Endometrial microvascular endothelial cells (primary cell): ENCODE results near the gene MAP4. TPM values are rescaled to one million over a fixed set of nuclear protein-coding genes. Genes with fewer than 3 reads are reported as not detected.

ENCODE experiments used
- in situ Hi-C: cut with HindIII; loops from 2 replicates; pipeline ENCODE4 v1.10.0; 2017; ENCODE audit warnings: low sequenced_read_pairs, low pct_unique_long_range_greater_than_20kb; ENCODE audit errors: inconsistent ontology term
- total RNA-seq: library from RNA; depleted of rRNA; stranded (reverse); fragments of >200 nt; gene quantifications from one replicate; pipeline ENCODE4 v1.2.3, GENCODE V29; 2015; ENCODE audit errors: inconsistent ontology term

The MAP4 gene
- total RNA-seq, 1 donor from 2014 or later: 156 TPM

DNA sequence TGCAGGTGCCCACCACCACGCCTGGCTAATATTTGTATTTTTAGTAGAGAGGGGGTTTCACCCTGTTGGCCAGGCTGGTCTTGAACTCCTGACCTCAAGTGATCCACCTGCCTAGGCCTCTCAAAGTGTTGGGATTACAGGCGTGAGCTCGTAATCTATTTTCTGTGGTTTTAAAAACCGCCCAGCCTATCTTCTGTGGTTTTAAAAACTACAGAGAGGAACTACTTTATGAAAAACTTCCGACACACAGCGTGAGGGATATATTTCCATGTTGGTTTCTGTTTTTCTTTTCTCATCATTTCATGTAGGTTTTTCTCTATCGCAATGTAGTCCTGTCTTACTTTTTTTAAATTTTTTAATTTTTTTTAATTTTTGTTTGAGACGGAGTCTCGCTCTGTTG is 186.7 kb downstream of the MAP4 start:
- in situ Hi-C loops: loop anchor here (25.0 kb wide), 1 partner anchor 158 kb away; no protein-coding TSS in a partner anchor

DNA sequence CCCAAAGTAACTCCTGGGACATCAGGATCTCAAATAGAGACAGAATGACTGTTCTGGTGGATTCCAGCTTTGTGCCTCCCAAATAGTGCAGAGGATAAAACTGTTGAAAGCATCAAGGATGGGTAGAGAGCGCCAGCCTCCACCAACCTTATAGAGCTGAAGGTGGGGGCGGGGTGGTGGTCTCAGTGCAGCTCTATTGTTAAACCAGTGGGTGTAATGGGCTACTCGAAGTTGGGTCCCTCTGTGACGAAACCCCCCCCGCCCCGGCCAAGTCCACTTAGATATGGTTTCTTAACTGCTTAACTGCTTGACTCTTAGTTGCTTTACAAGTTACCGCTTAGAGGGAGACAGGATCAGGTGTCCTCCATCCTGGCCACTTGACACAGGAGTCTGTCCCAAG is 190.6 kb downstream of the MAP4 start:
- in situ Hi-C loops: loop anchor here (25.0 kb wide), 1 partner anchor 162 kb away; no protein-coding TSS in a partner anchor

- in situ Hi-C loops: loop anchor here (25.0 kb wide), 1 partner anchor 162 kb away; no protein-coding TSS in a partner anchor
Measured at GRCh38 chr3:47824541-47825473, 191.4 kb downstream of the MAP4 start.

- in situ Hi-C loops: no loop called here
Measured at GRCh38 chr3:47817609-47818008, 198.6 kb downstream of the MAP4 start.

DNA sequence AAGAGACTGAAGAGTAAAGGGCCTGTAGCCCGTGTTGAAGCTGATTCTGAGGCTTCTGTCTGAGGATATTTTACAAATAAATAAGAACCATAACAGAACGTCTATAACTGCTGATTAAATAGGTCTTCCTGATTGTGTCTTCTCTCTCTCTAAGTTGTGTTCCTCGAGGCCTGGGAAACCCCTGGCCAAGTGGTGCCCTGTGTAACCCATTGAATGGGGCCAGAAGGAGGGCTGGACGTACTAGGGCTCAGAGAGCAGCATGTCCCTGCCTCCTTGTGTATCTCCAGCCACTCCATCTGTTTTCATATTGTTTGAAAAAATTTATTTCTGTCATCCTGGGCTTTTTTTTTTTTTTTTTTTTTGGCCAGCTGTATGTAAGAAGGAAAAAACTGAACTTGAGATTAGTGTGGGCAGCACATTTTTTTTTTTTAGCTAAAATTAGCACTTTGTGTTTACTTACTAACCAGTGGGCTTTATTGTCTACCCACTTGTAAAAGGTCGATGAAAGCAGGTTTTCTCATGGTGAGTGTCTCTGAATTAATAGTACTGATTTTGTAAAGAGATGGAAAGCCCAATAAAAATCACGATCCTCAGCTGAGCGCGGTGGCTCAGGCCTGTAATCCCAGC is 202.6 kb downstream of the MAP4 start:
- in situ Hi-C loops: no loop called here

GRCh38 chr3:47804577-47804976 is 211.6 kb downstream of the MAP4 start:
- in situ Hi-C loops: no loop called here

DNA sequence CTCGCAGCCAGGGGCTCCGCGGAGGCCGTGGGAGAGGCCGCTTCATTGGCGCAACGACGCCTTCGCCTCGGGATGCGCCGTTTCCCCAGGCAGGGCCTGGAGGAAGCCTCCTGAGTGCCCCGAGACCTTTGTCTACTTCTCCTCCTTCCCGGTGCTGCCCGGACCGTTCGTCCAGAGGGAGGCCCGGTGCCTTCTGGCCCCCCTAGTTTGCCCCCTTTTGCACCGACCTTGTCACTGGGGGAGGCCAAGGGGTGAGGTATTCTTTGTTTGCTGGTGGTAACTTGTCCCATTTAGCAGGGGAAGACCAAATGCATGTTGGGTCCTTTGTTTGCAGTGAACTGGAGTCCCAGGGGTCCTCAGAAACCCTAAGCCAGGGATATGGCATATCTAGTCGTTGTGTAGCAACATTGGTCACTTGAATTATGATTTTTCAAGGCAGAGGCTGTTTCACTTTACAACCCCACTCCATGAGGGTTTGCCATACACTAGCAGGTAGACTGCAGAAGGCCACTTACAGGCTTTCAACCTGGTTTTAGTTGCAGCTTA is 212.7 kb downstream of the MAP4 start:
- in situ Hi-C loops: no loop called here

GRCh38 chr3:47802734-47803479 is 213.3 kb downstream of the MAP4 start, which contains the start of gene DHX30:
Gene DHX30, plus strand, starts transcription at chr3:47803138. Its CDS starts 7,546 bp downstream, at chr3:47810684.
- in situ Hi-C loops: no loop called here

Other genes with a start within 250 kb of the MAP4 start
- 32.3 TPM for gene SMARCC1, start 234.5 kb downstream of the MAP4 start, total RNA-seq
- 85.6 TPM for gene DHX30, start 213.3 kb downstream of the MAP4 start, total RNA-seq
- 15.6 TPM for gene CDC25A, start 172.0 kb upstream of the MAP4 start, total RNA-seq
- gene CAMP, start 207.1 kb upstream of the MAP4 start, total RNA-seq: not detected
- 4.2 TPM for gene ZNF589, start 224.7 kb upstream of the MAP4 start, total RNA-seq